DMS79 treated with DMSO at 0.1 percent for 48 hours (cell line): ENCODE data around the gene DOCK7.
"Not testable (repeated sequence)": the region's sequence is repeated elsewhere in the genome, so short reads cannot be mapped to it uniquely, and the experiment has no call there.

Experiments used
- DNase-seq: peaks from one replicate; lab custom pipeline; 2025; lab: John Stamatoyannopoulos, UW

DOCK7 gene, protein sequence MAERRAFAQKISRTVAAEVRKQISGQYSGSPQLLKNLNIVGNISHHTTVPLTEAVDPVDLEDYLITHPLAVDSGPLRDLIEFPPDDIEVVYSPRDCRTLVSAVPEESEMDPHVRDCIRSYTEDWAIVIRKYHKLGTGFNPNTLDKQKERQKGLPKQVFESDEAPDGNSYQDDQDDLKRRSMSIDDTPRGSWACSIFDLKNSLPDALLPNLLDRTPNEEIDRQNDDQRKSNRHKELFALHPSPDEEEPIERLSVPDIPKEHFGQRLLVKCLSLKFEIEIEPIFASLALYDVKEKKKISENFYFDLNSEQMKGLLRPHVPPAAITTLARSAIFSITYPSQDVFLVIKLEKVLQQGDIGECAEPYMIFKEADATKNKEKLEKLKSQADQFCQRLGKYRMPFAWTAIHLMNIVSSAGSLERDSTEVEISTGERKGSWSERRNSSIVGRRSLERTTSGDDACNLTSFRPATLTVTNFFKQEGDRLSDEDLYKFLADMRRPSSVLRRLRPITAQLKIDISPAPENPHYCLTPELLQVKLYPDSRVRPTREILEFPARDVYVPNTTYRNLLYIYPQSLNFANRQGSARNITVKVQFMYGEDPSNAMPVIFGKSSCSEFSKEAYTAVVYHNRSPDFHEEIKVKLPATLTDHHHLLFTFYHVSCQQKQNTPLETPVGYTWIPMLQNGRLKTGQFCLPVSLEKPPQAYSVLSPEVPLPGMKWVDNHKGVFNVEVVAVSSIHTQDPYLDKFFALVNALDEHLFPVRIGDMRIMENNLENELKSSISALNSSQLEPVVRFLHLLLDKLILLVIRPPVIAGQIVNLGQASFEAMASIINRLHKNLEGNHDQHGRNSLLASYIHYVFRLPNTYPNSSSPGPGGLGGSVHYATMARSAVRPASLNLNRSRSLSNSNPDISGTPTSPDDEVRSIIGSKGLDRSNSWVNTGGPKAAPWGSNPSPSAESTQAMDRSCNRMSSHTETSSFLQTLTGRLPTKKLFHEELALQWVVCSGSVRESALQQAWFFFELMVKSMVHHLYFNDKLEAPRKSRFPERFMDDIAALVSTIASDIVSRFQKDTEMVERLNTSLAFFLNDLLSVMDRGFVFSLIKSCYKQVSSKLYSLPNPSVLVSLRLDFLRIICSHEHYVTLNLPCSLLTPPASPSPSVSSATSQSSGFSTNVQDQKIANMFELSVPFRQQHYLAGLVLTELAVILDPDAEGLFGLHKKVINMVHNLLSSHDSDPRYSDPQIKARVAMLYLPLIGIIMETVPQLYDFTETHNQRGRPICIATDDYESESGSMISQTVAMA (N-terminal part only)

DNA sequence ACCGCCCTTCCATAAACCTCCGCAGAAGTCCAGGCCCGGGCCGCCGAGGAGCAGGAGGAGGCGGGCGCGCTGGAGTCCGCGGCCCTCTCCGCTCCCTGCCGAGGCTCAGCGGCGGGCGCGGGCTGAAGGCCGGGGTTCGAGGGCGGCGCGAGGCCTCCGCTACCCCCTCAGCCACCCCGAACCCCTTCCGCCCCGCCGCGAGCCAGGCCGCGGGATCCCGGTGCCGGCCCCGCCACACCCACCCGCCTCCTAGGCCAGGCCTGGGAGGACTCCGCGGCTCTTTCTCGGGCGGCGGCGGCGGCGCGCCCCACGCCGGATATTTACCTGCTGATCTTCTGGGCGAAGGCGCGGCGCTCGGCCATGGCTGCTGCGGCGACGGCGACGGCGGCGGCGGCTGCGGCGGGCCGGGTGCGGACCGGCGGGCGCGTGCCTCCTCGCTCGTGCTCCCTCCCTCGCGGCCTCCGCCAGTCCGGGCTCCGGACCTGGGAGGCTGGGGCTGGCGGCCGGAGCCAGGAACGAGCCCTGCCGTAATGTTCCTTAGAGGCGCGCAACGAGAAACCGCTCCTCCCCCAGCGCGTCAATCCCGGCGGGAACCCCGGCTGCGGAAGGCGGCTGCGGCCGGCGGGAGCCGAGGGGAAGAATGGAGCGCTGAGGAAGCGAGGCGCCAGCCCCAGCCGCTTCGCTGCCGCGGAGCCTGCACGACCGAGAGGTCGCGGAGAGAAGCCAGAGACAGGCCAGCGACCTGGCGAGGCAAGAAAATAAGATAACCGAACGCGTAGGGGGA, at the start of gene DOCK7:
Gene DOCK7 (minus strand): TSS at position 484 of the 784 bp plus-strand sequence. CDS start 122 bp downstream, at position 362.
- DNase-seq, result peak; percentile 40

DNA sequence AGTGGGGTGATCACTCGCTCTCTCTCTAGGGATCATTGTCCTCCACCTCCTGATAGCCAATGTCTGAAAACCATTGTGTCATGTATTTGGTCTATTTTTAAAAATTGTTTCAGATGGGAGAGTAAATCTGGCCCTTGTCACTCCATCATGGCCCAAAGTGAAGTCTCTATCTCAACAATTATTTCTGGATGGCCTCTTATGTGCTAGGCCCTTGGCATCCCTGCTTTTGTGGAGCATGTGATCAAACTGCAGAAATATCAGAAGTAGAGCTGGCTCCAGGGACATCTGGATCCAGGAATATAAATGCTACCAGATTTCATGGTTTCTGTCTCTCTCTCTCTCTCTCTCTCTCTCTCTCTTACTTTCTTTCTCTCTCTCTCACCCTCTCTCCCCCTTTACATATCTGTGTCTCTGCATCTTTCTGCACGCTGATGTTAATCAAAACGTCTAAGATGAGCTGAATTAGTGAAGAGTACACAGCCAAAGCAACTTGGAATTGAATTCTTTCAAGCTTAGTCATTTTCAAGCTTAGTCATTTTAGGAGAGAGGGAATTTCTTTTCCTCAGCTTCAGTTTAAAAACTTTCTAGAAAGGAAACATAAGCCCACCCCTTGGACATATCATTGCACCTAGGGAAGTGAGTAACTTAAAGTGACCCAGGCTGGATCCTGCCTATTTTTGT, 47.4 kb upstream of the DOCK7 start:
- DNase-seq, result no peak

DNA sequence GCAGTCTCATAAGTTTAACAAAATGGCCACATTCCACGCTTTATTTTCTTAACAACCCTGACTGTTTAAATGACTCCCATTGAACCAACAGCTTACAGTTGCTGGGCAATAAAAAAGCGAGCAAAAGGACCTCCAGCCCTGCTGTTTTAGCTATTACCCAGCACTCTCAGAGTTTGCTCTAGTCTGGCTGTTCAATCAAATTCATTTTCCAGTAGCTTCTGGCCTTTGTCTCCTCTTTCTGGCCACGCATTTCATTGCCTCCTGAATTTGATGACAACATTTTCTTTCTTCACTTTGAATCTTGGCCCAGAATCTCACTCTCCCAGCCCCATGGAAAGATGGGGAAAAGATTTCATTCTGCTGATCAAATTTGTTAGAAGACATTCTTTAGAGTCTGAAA, 44.1 kb upstream of the DOCK7 start:
- DNase-seq, result no peak

DNA sequence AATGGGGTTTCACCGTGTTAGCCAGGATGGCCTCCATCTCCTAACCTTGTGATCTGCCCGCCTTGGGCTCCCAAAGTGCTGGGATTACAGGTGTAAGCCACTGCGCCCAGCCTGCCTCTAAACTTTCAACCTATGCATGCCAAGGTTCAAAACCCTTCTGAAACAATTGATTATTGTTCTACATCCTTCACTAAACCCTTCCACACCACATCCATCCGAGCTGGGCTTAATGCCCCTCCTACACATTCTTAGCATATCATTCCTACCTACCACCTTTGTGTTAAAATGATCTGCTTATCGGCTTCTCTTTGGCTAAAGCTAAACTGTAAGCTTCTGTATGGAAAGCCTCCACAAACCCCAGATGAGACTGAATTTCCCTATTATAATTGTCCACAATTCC, 40.8 kb upstream of the DOCK7 start:
- DNase-seq, result no peak

DNA sequence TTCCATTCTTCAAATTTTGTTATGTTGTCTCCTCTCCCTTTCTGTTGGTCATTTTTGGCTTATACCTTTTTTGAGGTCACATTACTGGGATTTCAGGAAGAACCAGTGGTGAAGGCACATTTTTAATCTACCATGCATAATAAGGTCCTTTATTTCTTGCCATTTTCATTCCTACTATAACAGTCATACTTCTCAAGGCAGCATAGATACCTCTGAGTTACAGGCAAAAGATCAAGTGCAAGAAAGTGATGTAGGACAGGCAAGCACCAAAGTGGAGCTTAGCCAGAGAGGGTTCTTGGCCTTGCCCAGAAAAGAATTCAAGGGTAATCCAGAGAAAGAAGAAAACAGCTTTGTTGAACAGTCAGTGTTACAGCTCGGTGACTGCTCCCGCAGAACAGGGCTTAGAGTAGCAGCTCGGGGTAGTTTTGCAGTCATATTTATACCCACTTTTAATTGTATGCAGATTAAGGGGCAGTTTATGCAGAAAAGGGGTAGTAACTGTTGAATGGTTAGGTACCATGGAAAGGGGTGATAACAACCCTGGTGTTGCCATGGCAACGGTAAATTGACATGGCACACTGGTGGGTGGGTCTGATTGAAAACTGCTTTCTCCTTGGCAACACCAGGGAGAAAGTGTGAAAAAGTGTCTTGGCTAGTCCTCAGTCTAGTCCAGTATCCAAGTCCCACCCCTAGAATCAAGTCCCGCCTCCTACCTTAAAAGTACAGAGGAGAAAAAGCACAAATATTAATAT, 39.6 kb upstream of the DOCK7 start:
- no peak for DNase-seq

DNA sequence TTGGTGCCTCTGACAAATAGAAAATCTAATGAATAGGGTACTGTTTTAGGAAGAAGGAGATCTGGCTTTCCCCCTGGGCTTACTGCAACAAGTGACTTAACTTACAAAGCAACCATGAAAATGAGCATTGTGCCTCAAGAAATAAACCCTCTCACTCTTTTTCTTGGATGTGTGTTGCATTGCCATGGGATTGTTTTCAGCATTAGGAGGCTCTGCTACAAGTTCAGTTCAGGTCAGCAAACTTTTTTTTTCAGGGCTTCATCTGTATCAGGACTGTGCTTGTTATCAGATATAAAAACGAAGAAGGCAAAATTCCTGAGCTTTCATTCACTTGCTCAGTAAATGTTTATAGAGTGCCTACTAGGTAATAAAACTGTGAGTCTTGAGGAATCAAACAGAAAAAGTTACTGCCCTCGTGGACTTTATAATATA, 37.8 kb upstream of the DOCK7 start:
- DNase-seq, result no peak

DNA sequence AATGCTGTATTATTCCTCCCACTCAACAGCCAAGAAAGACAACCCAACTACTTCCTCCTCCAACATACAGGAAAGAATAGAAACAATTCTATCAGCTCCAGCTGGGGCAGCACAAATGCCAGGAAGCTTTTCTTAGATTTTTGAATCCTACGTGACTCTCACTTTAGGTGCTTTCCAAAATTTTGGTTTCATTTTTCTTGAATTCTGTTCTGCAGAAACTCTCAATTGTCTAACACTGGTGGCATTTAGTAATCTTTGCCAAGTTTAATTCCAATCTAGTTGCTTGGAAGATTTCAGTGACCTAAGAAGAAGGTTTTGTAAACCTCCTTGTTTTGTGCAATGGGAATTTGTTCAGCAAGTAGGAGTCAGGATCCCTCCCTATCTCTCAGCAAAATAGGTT, 37.1 kb upstream of the DOCK7 start:
- no peak for DNase-seq

DNA sequence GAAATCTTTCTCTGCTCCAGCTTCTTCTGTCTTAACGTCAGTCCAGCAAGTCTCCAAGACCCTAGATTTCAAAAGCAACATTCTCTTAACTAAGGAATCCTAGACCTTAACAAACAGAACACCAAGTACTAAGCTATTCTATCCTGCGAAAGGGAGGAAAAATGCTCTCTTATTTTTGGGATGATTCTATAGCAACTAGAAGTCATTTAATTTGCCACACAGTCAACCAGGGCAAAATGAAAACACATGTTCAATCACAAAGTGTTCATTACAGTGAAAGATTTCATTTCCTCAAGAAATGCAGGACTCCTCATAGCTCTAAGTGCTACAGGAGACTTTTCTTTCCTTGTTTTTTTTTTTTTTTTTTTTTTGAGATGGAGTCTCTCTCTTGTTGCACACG, 36.2 kb upstream of the DOCK7 start:
- DNase-seq, result no peak

DNA sequence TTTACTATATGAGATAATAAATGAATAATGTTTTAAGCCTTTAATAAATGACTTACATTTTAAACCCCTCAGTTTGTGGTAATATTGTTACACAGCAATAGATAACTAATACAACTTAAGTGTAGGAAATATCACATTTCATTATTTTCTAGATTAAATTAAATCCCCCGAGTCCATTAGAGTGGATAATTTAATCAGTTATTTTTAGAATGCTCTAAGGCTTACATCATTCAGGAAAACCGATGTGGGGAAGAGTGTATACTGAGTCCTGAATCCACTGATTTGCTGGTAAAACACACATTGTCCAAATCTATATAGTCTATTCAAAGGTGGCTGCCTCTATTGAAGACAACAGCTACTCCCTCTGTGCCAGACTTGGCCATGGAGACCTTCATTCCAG, 35.7 kb upstream of the DOCK7 start:
- DNase-seq, result no peak

DNA sequence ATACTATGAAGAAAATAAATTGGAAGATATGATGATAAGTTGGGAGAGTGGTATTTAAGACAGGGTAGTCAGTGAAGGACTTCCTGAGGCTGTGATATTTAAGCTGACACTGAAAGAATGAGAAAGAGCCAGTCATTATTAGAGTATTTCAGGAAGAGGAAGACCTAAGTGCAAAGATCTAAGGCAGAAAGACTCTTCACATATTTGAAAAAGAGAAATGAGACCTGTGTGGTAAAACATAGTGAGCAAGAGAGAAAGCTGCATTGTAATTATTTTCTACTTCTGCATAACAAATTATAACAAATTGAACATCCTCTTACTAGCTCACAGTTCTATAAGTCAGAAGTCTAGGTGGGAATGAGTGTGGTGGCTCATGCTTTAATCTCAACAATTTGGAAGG, 34.6 kb upstream of the DOCK7 start:
- DNase-seq, result no peak

DNA sequence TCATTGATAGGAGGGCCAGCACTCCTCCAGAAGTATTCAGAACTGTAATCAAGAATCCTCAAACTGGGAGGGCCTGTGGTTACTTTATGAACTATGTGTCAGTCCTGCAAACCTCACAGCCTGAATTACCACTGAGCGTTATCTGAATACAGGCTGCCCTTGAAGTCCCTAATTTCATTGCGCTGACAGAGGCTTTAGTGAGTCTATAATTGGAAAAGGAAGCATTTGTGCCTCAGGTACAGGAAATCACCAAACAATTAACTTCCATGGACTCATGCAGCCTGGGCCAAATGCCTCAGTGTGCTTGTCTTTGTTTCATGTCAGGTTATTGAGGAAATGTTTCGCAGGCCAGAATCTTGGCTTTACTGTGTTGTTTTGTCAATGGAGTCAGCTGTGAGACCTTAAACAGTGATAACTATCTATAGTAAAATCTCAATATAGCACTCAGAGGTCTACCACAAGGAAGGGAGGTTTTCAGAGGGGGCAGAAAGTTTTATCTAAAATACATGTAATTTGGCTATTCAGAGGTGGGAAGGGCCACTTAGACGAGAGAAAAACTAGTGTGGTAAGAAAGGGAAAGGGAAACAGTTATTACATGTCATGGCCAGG, 32.9 kb upstream of the DOCK7 start:
- no peak for DNase-seq

DNA sequence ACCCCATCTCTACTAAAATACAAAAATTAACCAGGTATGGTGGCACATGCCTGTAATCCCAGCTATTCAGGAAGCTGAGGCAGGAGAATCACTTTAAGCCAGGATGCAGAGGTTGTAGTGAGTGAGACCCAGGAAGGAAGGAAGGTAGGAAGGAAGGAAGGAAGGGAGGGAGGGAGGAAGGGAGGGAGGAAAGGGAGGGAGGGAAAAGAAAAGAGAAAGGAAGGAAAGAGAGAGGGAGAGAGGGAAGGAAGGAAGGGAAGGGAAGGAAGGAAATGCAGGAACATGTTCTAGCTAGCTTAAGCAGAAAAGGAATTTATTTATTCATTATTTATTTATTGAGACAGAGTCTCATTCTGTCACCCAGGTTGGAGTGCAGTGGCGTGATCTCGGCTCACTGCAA, 30.2 kb upstream of the DOCK7 start:
- DNase-seq, result not testable (repeated sequence)

DNA sequence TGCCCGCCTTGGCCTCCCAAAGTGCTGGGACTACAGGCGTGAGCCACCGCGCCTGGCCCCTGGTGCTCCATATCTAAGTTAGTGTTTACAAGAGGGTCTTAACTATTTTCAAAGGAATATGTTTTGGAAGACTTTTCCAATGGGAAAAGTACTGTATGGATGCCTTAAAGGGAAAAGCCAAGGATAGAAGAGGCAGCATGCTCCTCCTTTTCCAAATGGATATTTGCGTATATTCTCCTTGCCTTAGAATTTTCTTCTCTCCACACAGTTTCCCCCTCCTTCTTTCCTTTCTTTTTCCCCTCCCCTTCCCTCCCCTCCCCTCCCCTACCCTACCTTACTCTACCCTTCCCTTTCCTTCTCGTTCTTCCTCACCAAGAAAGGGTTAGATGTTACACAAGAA, 29.3 kb upstream of the DOCK7 start:
- DNase-seq, result no peak

DNA sequence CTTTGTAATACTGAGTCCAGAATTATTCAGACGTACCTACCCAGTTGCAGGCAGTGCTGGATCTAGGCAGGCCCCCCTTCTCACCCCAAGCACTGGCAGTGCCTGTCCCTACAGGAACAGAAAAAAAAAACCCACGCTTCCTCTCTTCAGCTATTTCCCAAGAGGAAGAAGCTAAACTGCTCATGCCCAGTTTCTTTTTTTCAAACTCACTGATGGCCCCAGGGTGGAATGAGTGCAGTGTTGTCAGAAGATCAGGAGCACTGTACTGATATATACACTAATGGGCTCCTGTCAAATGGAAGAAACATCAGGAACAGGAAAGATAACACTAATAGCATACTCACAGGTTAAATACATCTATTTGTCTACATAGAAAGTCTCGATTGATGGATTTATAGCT, 28.2 kb upstream of the DOCK7 start:
- no peak for DNase-seq

DNA sequence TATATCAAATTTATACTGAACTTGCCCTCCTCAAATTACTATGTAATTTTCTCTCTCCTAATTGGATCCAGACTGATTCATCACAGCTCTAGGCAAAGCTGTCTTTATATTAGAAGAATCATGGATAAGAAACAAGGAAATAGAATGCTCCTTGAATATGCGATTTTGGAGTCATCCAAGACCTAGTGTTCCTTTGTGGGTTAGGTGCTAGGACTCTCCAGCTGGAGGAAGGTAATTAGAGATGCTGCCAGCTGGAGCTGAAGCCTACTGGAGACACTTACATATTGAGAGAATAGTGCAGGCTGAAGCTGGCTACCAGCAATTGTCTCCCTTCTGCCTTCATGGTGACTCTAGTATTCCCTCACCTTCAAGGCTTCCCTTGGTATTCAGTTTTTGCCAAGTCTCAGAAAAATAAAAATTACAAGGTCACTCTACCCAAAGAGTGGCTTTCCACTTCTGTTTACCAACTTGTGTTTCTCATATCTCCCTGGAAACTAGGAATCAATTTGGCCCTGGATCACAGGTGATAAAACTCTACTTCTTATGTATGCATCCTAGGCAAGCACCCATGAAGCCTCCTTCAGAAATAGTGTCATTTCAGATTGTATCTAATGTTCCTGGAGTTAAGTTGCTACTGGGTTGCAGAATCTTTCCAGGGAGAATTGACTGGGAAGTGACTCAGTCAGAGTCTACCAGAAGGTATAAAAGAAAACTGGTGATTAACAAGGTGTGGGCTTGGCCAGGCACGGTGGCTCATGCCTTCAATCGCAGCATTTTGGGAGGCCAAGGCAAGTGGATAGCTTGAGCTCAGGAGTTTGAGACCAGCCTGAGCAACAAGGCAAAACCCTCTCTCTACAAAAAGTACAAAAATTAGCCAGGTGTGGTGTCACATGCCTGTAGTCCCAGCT, 24.4 kb upstream of the DOCK7 start:
- peak; percentile 41 for DNase-seq

DNA sequence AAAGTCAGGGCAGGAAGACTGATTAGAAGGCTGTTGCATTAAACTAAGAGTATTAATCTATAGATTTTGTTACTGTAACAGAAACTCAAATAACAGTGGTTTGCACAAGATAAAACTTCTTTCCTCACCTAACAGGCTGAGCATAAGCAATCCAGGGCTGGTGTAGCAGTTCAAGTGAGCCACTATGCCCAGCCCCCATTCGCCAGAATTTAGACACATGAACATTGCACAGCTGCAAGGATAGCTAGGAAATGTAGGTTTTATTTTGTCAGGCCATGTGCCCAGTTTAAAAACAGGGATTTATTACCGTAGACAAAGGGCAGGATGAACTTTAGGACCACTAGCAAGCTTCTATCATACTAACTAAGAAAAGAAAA, 19.5 kb upstream of the DOCK7 start:
- no peak for DNase-seq

DNA sequence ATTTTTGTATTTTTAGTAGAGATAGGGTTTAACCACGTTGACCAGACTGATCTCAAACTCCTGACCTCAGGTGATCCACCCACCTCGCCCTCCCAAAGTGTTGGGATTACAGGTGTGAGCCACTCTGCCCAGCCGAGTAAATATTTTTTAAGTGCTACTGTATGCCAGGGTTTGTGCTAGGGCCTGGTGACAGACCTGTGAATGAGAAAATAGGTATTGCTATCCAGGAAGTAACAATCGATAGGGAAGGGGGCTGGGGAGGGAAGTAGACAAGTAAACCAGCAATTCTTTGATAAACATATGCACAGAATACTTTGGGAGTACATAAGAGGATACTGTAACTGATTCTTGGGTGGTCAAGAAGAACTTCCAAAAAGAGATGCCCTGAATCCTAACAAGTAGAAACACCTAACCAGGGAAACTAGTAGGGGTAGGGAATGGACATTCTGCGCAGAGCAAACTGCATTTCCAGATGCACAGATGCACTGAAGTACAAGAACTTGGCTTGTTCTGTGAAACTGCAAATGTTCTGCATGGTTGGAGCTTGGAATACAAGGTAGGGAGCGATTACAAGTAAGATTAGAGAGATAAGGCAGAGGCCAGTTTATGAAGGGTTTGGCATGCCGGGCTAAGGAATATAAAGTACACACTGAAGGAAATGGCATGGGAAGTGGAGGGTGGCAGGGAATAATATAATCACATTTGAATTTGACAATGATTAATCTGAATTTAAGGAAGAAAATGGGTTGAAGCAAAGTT, 19.0 kb upstream of the DOCK7 start:
- no peak for DNase-seq

DNA sequence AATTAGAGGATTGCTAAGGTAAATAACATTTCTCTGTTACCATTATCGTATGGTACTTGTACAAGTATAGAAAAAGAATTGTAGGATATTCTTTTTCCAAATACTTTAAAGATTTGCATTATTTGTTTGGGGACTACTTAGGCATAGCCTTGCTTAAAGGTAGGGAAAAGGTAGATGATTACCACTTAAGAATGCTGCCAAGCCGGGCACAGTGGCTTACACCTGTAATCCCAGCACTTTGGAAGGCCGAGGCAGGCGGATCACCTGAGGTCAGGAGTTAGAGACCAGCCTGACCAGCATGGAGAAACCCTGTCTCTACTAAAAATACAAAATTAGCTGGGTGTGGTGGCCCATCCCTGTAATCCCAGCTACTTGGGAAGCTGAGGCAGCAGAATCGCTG, 10.0 kb upstream of the DOCK7 start:
- not testable (repeated sequence) for DNase-seq
